Liver (tissue), 3 donors: ENCODE results near the gene SIX4.

Experiments used
- CTCF ChIP-seq: fragments of 150-350 bp; IDR thresholded peaks from 2 replicates; pipeline ENCODE4 v1.5.1; 2017; ENCODE audit warnings: improper control_type of control experiment, low read depth, low read length; ENCODE audit not compliant: missing input control
- EGR1 ChIP-seq, 2 donors: IDR thresholded peaks; 2 replicates each; pipeline ENCODE4 v1.6.1; 2016 to 2018; ENCODE audit warnings: antibody characterized with exemption in 2 of 2, low read depth in 2 of 2
- FOXA1 ChIP-seq: IDR thresholded peaks from 2 replicates; pipeline ENCODE4 v1.6.1; 2016; ENCODE audit warnings: antibody characterized with exemption
- FOXA2 ChIP-seq: IDR thresholded peaks from 2 replicates; pipeline ENCODE4 v1.6.1; 2016; ENCODE audit warnings: antibody characterized with exemption
- GABPA ChIP-seq, 2 donors: IDR thresholded peaks in 1 of 2; conservative IDR thresholded peaks in 1 of 2; 2 replicates each; pipeline ENCODE4 v1.6.1; 2016; ENCODE audit warnings: antibody characterized with exemption in 2 of 2, mild to moderate bottlenecking in 1 of 2, moderate library complexity in 1 of 2
- HNF4G ChIP-seq: IDR thresholded peaks from 2 replicates; pipeline ENCODE4 v1.6.1; 2016; ENCODE audit warnings: antibody characterized with exemption
- JUND ChIP-seq, 2 donors: IDR thresholded peaks; 2 replicates each; pipeline ENCODE4 v1.6.1; 2016; ENCODE audit warnings: antibody characterized with exemption in 2 of 2
- RAD21 ChIP-seq, 2 donors: IDR thresholded peaks; 2 replicates each; pipeline ENCODE4 v1.6.1; 2016; ENCODE audit warnings: antibody characterized with exemption in 2 of 2, mild to moderate bottlenecking in 2 of 2
- REST ChIP-seq: IDR thresholded peaks from 2 replicates; pipeline ENCODE4 v1.6.1; 2016; ENCODE audit warnings: antibody characterized with exemption, mild to moderate bottlenecking
- RXRA ChIP-seq, 2 donors: IDR thresholded peaks; 2 replicates each; pipeline ENCODE4 v1.6.1; 2017 to 2018; ENCODE audit warnings: antibody characterized with exemption in 2 of 2, mild to moderate bottlenecking in 1 of 2
- SP1 ChIP-seq: IDR thresholded peaks from 2 replicates; pipeline ENCODE4 v1.6.1; 2018; ENCODE audit warnings: antibody characterized with exemption, mild to moderate bottlenecking
- TAF1 ChIP-seq: conservative IDR thresholded peaks from 2 replicates; pipeline ENCODE4 v1.6.1; 2016; ENCODE audit warnings: antibody characterized with exemption, mild to moderate bottlenecking
- YY1 ChIP-seq: IDR thresholded peaks from 2 replicates; pipeline ENCODE4 v1.6.1; 2016; ENCODE audit warnings: antibody characterized with exemption, mild to moderate bottlenecking
- ZBTB33 ChIP-seq: IDR thresholded peaks from 2 replicates; pipeline ENCODE4 v1.6.1; 2016; ENCODE audit warnings: antibody characterized with exemption
- donor health status: healthy.
- donor health status: healthy.

GRCh38 chr14:60768602-60769001, 44.5 kb upstream of the SIX4 start:
- TF ChIP-seq CTCF (no peak), YY1 (no peak), JUND (IDR thresholded peaks at IDR 0.05) (no peak), GABPA (IDR thresholded peaks at IDR 0.05 in 1 of 2, conservative IDR thresholded peaks at IDR 0.05 in 1 of 2) (no peak), FOXA2 (no peak), RAD21 (IDR thresholded peaks at IDR 0.05) (no peak), TAF1 (no peak), SP1 (no peak), RXRA (IDR thresholded peaks at IDR 0.05) (no peak), HNF4G (no peak), EGR1 (IDR thresholded peaks at IDR 0.05; ENCODE audit: low read depth in 2 of 2) (no peak), ZBTB33 (no peak), REST (no peak), FOXA1 (no peak)
